ENCODE results near the gene ADH5. TPM values are rescaled to one million over a fixed set of nuclear protein-coding genes. Genes with fewer than 3 reads are reported as not detected.

The ADH5 gene
- total RNA-seq, 1 experiment from 2014 or later, result 163 TPM

GRCh38 chr4:99029852-99030251 is 58.7 kb downstream of the ADH5 start:
- ChIA-PET CTCF (no interaction called here), RAD21 (ENCODE audit: low non-redundant PET in 1 of 2, low total read pairs in 2 of 2, uncharacterized antibody in 2 of 2, unreplicated experiment in 2 of 2) (no interaction called here)
- peaks cover 100% of the 10 kb centered on the region for H3K79me2 ChIP-seq (ENCODE audit: insufficient read depth, low read length)

More at GRCh38 chr4:99029852-99030251, 58.7 kb downstream of the ADH5 start:
- Histone ChIP-seq H3K4me3 (replicated peaks in 1 of 2; ENCODE audit: low read depth in 1 of 2, low read length in 2 of 2) (no peak overlapping the region), H3K27ac (ENCODE audit: low read depth, low read length) (no peak overlapping the region), H3K9me3 (ENCODE audit: control insufficient read depth in 1 of 2, insufficient read depth in 1 of 2, low read depth in 1 of 2, low read length in 2 of 2) (no peaks in the 10 kb centered on the region), H3K27me3 (ENCODE audit: insufficient read depth, low read length) (no peaks in the 10 kb centered on the region), H3K36me3 (ENCODE audit: control insufficient read depth in 1 of 2, insufficient read depth in 2 of 2, low read length in 2 of 2) (peaks cover 0 to 13% of the 10 kb centered on the region in 2 experiments; a peak in 1 of 4 replicates), H4K20me1 (ENCODE audit: insufficient read depth) (peaks cover 21% of the 10 kb centered on the region; the same call in 1 of the 2 replicates), H3K9ac (ENCODE audit: low read length) (no peak overlapping the region), H2AFZ (ENCODE audit: low read depth, low read length, poor library complexity, severe bottlenecking) (no peak overlapping the region), H3K9me2 (ENCODE audit: insufficient read depth) (no peaks in the 10 kb centered on the region), H3K4me1 (ENCODE audit: control insufficient read depth in 1 of 2, insufficient read depth in 2 of 2, low read length in 2 of 2) (0 out of 4 replicates have a peak, but pooled peaks cover under 1 to 2% of the 10 kb centered on the region in 2 experiments), H3K4me2 (ENCODE audit: low read length) (no peak overlapping the region)
- intact Hi-C loops (cut with micrococcal nuclease), result no loop called here
- TSS peak; percentile 22 for BruUV-seq (replicated peaks)
- TF ChIP-seq EZH2 (IDR thresholded peaks at IDR 0.05), result no peak
- no peak for TF ChIP-seq FOSL1 (IDR thresholded peaks at IDR 0.05; ENCODE audit: low read depth)
- no peak for TF ChIP-seq REST (IDR thresholded peaks at IDR 0.05; ENCODE audit: low read depth)
- no peak for TF ChIP-seq POLR2A (IDR thresholded peaks at IDR 0.05; ENCODE audit: borderline replicate concordance, extremely low read depth, insufficient read depth, insufficient read length)
- TF ChIP-seq SP1 (IDR thresholded peaks at IDR 0.05; ENCODE audit: low read depth), result no peak
- no peak for TF ChIP-seq JUND (IDR thresholded peaks at IDR 0.05)
- TF ChIP-seq TCF7L2 (IDR thresholded peaks at IDR 0.05; ENCODE audit: borderline replicate concordance, extremely low read depth, insufficient read depth, insufficient read length), result no peak
- TF ChIP-seq MAX (IDR thresholded peaks at IDR 0.05), result no peak
- TF ChIP-seq RAD21 (IDR thresholded peaks at IDR 0.05; ENCODE audit: low read depth), result no peak
- no peak for TF ChIP-seq EZH2phosphoT487 (IDR thresholded peaks at IDR 0.05; ENCODE audit: borderline replicate concordance)
- TF ChIP-seq CBX3 (IDR thresholded peaks at IDR 0.05; ENCODE audit: low read depth), result no peak
- TF ChIP-seq EGR1 (IDR thresholded peaks at IDR 0.05; ENCODE audit: low read depth), result no peak
- no peak for TF ChIP-seq ELF1 (IDR thresholded peaks at IDR 0.05; ENCODE audit: borderline replicate concordance, low read depth)
- TF ChIP-seq ZNF274 (IDR thresholded peaks at IDR 0.05; ENCODE audit: low read depth, low read length), result no peak
- no peak for TF ChIP-seq YY1 (IDR thresholded peaks at IDR 0.05; ENCODE audit: extremely low read depth, insufficient replicate concordance, low read depth, low read length)
- TF ChIP-seq CTCF (IDR thresholded peaks at IDR 0.05 in 2 of 3, conservative IDR thresholded peaks at IDR 0.05 in 1 of 3; ENCODE audit: borderline replicate concordance in 1 of 3, insufficient read depth in 1 of 3, low read depth in 2 of 3, low read length in 2 of 3), result no peak
- no peak for TF ChIP-seq ZBTB33 (IDR thresholded peaks at IDR 0.05; ENCODE audit: extremely low read depth, insufficient replicate concordance, low read length)
- POLR2A ChIA-PET, result interaction anchor here (0.6 kb wide), 1 partner anchor 101 kb away, joined by 3 read pairs; the partner anchor contains the start of gene EIF4E
- ATAC-seq, result no peak
- DNase-seq (ENCODE audit: low read depth, low spot score), result no peak

Measured in HCT116 (cell line).